ENCODE results near the gene SIK3.
"Not testable (repeated sequence)": the region's sequence is repeated elsewhere in the genome, so short reads cannot be mapped to it uniquely, and the experiment has no call there.

Gene SIK3

DNA sequence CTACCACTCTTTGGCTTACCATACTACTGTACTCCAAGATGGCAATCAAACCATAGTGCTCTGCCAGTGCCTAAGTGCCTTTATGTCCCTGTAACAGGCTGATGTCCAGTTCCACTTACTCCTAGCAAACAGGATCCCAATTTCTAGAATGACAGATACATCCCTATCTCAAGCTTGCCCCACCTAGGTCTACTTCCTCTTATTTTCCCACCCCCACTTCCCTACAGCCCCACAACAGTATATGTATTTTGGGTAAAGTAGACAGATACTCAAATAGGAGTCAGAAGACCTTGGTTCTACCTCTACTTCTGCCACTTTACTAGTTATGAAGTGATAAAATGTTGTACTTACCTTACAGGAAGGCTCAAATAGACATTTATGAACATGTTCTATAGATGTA lies 24.1 kb downstream of the SIK3 start:
- DNase-seq = no peak

DNA sequence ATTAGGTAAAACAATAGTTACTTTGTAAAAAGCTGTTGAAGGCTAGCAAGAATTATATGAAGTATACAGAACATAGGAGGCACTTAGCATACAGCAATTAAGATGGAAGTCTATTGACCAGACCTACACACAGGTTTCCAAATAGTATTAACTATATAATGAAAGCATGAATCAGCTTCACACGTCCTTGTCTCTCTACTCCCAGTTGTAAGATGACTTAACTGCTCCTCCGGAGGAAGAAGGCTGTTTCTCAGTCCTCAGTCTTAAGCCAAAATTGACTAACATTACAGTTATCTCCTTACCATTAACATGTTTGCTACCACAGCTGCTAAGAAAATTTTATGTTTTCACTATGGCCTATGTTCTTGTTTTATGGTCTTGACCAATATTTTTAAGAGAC lies 24.7 kb downstream of the SIK3 start:
- no peak for DNase-seq

GRCh38 chr11:117072517-117073461 lies 25.4 kb downstream of the SIK3 start:
- DNase-seq = no peak

DNA sequence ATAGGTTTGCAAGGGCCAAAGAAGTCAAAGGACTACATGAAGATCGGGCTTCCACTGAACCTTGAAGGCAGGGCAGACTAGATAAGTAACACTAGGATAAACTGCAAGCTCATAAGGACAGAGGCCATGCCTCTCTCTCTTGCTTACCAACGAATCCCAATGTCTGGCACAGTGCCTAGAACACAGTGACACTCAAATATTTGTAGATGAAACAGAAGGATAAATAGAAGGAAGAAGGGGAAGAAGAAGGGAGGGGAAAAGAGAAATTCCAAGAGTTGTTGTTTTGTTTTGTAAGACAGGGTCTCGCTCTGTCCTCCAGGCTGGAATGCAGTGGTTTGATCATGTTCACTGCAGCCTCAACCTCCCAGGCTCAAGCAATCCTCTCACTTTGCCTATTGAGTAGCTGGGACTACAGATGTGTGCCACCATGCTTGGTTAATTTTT lies 26.9 kb downstream of the SIK3 start:
- no peak for DNase-seq

DNA sequence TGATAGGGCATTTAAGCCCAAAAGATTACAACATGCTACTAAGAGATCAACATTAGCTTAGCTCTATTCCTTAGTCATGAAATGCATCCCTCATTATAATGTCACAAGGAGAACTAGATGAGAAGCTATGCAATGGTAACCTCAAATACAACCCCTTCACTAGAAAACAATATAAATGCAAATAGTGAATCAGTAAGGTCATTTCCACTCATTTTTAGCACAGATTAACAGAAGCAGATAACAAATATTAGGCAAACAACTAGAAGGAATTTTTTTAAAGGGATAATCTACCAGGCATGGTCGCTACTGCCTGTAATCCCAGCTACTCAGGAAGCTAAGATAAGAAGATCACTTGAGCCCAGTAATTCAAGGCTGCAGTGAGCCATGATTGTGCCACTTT lies 28.2 kb downstream of the SIK3 start:
- no peak for DNase-seq

DNA sequence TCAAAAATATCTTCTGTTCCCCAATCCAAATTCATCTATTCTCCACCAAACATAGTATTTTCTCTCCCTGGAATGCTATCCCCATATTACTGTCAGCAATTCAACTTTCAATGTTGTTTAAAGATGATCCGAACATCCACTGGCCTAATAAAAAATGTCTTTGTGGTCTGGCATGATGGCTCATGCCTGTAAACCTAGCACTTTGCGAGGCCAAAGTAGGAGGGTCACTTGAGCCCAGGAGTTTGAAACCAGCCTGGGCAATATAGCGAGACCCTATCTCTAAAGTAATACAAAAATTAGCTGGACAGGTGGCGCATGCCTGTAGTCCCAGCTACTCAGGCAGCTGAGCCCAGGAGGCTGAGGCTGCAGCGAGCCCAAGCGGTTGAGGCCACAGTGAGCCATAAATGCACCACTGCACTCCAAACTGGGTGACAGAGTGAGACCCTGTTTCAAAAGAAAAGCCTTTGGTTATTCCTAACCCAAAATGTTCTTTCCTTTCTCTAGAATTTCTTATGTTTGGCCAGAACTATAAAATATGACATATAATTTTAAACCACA lies 29.8 kb downstream of the SIK3 start:
- DNase-seq = no peak

DNA sequence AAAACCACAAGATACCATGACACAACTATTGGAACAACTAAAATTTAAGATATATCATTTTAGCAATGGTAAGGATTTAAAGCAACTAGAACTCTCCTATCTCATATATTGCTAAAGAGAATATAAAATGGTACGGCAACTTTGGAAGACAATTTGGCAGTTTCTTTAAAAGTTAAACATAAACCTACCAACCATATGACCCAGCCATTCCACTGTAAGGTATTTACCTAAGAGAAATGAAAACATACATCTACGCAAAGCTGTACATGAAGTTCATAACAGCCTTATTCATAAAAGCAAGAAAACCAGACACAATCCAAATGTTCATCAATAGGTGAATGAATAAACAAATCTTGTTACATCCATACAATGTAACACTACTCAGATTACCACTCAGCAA lies 31.3 kb downstream of the SIK3 start:
- no peak for DNase-seq

GRCh38 chr11:117064275-117064674 lies 34.0 kb downstream of the SIK3 start:
- DNase-seq = no peak

DNA sequence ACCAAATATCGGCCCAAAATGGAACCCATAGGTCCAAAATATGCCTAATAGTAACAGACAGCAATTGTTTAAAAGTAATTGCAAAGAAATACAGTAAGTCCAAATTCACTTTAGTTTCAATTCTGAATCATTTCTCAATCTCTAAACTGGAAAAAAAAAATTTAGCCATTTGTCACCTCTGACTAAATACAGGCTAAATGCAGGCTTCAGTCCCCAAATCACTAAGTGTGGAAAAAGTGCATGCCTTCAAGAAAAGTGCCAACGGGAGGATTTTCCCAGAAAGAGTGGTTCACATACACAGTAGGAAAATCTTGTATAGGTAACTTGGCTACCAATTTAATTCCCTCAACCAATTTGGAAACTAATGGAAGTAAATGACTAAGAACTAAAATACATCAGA lies 35.7 kb downstream of the SIK3 start:
- no peak for DNase-seq

GRCh38 chr11:117061256-117061655 lies 37.0 kb downstream of the SIK3 start:
- DNase-seq = no peak

GRCh38 chr11:117059611-117060148 lies 38.5 kb downstream of the SIK3 start:
- DNase-seq = no peak

GRCh38 chr11:117058761-117059261 lies 39.4 kb downstream of the SIK3 start:
- DNase-seq = no peak

- DNase-seq = no peak
Measured at GRCh38 chr11:117057727-117058126, 40.5 kb downstream of the SIK3 start.

DNA sequence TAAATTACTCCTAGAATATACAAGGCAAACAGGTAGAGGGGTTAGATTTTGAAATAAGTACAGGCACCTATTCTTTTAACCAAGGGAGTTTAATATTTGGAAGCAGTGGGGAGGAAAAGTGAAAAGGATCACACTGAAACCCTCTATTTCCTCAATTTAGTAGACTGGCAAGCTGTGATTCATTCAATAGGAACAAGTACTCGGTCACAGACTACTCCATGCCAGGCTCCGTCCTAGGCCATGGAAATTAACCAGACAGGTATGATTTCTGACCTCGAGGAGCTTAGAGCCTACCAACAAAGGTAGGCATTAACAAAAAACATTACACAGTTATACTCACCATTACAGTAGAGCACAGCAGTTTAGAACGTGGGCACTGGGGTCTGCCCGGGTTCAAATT lies 40.9 kb downstream of the SIK3 start:
- no peak for DNase-seq

DNA sequence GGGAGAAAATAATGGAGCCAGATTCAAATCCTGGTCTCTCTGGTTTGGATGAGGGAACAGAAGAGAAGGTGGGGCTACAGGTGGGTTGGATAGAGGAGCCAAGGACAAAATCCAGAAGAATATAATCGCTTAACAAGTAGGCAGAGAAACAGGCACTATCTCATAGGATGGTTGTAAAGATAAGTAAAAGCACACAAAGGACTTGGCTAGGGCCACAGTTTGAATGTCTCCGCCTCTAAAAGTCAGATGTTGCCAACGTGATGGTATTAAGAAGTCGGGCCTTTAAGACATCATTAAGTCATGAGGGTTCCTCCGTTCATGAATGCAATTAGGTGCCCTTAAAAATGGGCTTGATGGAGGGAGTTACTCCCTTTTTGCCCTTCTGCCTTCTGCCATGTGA lies 42.8 kb downstream of the SIK3 start:
- DNase-seq = no peak

- no peak for DNase-seq
Measured at GRCh38 chr11:117054382-117054781, 43.8 kb downstream of the SIK3 start.

- no peak for DNase-seq
Measured at GRCh38 chr11:117052196-117053149, 45.8 kb downstream of the SIK3 start.

- not testable (repeated sequence) for DNase-seq
Measured at GRCh38 chr11:117050121-117050520, 48.1 kb downstream of the SIK3 start.

DNA sequence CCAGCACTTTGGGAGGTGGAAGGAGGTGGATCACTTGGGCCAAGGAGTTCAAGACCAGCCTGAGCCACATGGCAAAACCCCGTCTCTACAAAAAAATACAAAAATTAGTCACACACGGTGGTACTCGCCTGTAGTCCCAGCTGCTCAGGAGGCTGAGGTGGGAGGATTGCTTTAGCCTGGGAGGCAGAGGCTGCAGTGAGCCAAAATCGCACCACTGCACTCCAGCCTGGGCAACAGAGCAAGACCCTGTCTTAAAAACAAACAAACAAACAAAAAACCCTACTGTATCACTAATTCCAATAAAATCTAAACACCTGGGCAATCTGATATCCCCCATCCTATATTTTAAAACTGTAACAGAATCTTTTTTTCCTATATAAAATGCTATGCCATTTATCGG lies 51.6 kb downstream of the SIK3 start:
- not testable (repeated sequence) for DNase-seq

- DNase-seq = no peak
Measured at GRCh38 chr11:117045956-117046355, 52.3 kb downstream of the SIK3 start.

DNA sequence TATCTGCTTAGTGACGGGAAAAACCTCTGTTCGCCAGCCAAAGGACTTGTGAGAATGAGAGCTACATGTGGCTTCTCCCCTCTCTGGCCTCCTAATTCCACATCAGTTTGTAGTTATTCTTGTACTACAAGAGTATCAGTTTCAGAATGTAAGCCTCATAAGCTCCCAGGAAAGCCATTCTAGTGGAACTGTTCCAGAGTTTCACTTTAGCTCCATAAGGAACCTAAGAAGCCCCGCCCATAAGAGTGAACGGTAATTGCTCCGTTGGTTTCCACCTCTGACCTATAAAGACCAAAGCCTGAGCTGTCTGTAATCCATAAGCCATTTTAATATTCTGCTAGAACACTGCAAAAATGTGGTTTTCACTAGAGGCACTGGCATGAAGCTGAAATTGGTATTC lies 53.0 kb downstream of the SIK3 start:
- no peak for DNase-seq

GRCh38 chr11:117044287-117045035 lies 53.8 kb downstream of the SIK3 start:
- no peak for DNase-seq
